ENCODE data around the gene TBCE. TPM values are rescaled to one million over a fixed set of nuclear protein-coding genes. Genes with fewer than 3 reads are reported as not detected.

TBCE gene
- total and polyA plus RNA-seq, 2 experiments from 2014 or later, result 21.5 to 43.9 TPM

- H3K4me1 ChIP-seq (ENCODE audit: insufficient read depth), result peaks cover under 1% of the 10 kb centered on the region
- no peak overlapping the region for H2AFZ ChIP-seq
- no peak for DNase-seq (ENCODE audit: low spot score)
- H3K9me2 ChIP-seq (replicated peaks; ENCODE audit: insufficient read depth), result no peaks in the 10 kb centered on the region
- H3K4me2 ChIP-seq, result peak overlapping the region; percentile 40
- peaks cover 70% of the 10 kb centered on the region for H3K79me2 ChIP-seq
- H3K36me3 ChIP-seq (replicated peaks; ENCODE audit: insufficient read depth, low read depth), result no peaks in the 10 kb centered on the region
- H4K20me1 ChIP-seq (ENCODE audit: insufficient read depth, poor library complexity, severe bottlenecking), result peaks cover 22% of the 10 kb centered on the region
- no peaks in the 10 kb centered on the region for H3K27me3 ChIP-seq
- no peak overlapping the region for H3K27ac ChIP-seq
- H3K9me3 ChIP-seq (ENCODE audit: low read depth), result no peaks in the 10 kb centered on the region
- TF ChIP-seq CTCF (IDR thresholded peaks at IDR 0.05; ENCODE audit: poor library complexity), result no peak
- no peak for TF ChIP-seq EZH2 (IDR thresholded peaks at IDR 0.05; ENCODE audit: borderline replicate concordance)
- no peak for TF ChIP-seq EZH2phosphoT487 (IDR thresholded peaks at IDR 0.05; ENCODE audit: low read depth, severe bottlenecking, unreplicated experiment)
- 85% methylated on average over 4 of the region's 4 CpGs for WGBS (ENCODE audit: low lambda C conversion rate, missing lambda C conversion rate)
- H3K4me3 ChIP-seq, result no peak overlapping the region
These were observed 30.3 kb upstream of the TBCE start for GRCh38 chr1:235336903-235337302.

GRCh38 chr1:235339746-235340145, 27.5 kb upstream of the TBCE start:
- Histone ChIP-seq H3K4me2 (no peak overlapping the region), H3K4me3 (no peak overlapping the region), H3K9me2 (replicated peaks; ENCODE audit: insufficient read depth) (no peaks in the 10 kb centered on the region), H4K20me1 (ENCODE audit: insufficient read depth, poor library complexity, severe bottlenecking) (peaks cover 8% of the 10 kb centered on the region), H3K4me1 (ENCODE audit: insufficient read depth) (no peaks in the 10 kb centered on the region), H2AFZ (no peak overlapping the region), H3K27ac (no peak overlapping the region), H3K9me3 (ENCODE audit: low read depth) (no peaks in the 10 kb centered on the region), H3K79me2 (peaks cover 41% of the 10 kb centered on the region), H3K27me3 (no peaks in the 10 kb centered on the region), H3K36me3 (replicated peaks; ENCODE audit: insufficient read depth, low read depth) (no peaks in the 10 kb centered on the region)
- DNase-seq (ENCODE audit: low spot score), result no peak
- 83% methylated on average over 8 of the region's 8 CpGs for WGBS (ENCODE audit: low lambda C conversion rate, missing lambda C conversion rate)
- TF ChIP-seq EZH2phosphoT487 (IDR thresholded peaks at IDR 0.05; ENCODE audit: low read depth, severe bottlenecking, unreplicated experiment) (no peak), EZH2 (IDR thresholded peaks at IDR 0.05; ENCODE audit: borderline replicate concordance) (no peak)

GRCh38 chr1:235341334-235341733, 25.9 kb upstream of the TBCE start:
- no peak for DNase-seq (ENCODE audit: low spot score)
- no peak overlapping the region for H3K4me2 ChIP-seq
- no peaks in the 10 kb centered on the region for H3K27me3 ChIP-seq
- no peaks in the 10 kb centered on the region for H3K9me3 ChIP-seq (ENCODE audit: low read depth)
- no peak overlapping the region for H3K27ac ChIP-seq
- peaks cover 2% of the 10 kb centered on the region for H4K20me1 ChIP-seq (ENCODE audit: insufficient read depth, poor library complexity, severe bottlenecking)
- H2AFZ ChIP-seq, result no peak overlapping the region
- TF ChIP-seq EZH2phosphoT487 (IDR thresholded peaks at IDR 0.05; ENCODE audit: low read depth, severe bottlenecking, unreplicated experiment) (no peak), CTCF (IDR thresholded peaks at IDR 0.05; ENCODE audit: poor library complexity) (no peak), EZH2 (IDR thresholded peaks at IDR 0.05; ENCODE audit: borderline replicate concordance) (no peak)
- no peaks in the 10 kb centered on the region for H3K36me3 ChIP-seq (replicated peaks; ENCODE audit: insufficient read depth, low read depth)
- H3K4me3 ChIP-seq, result no peak overlapping the region
- H3K79me2 ChIP-seq, result peaks cover 26% of the 10 kb centered on the region
- H3K4me1 ChIP-seq (ENCODE audit: insufficient read depth), result no peaks in the 10 kb centered on the region
- WGBS (ENCODE audit: low lambda C conversion rate, missing lambda C conversion rate), result 70% methylated on average over 1 of the region's 1 CpG
- no peaks in the 10 kb centered on the region for H3K9me2 ChIP-seq (replicated peaks; ENCODE audit: insufficient read depth)

- H3K4me3 ChIP-seq, result no peak overlapping the region
- peaks cover 21% of the 10 kb centered on the region for H3K79me2 ChIP-seq
- no peak overlapping the region for H3K27ac ChIP-seq
- no peak overlapping the region for H3K4me2 ChIP-seq
- no peak for TF ChIP-seq EZH2phosphoT487 (IDR thresholded peaks at IDR 0.05; ENCODE audit: low read depth, severe bottlenecking, unreplicated experiment)
- no peak for TF ChIP-seq EZH2 (IDR thresholded peaks at IDR 0.05; ENCODE audit: borderline replicate concordance)
- no peak for TF ChIP-seq CTCF (IDR thresholded peaks at IDR 0.05; ENCODE audit: poor library complexity)
- no peaks in the 10 kb centered on the region for H3K9me2 ChIP-seq (replicated peaks; ENCODE audit: insufficient read depth)
- no peak overlapping the region for H2AFZ ChIP-seq
- no peaks in the 10 kb centered on the region for H3K9me3 ChIP-seq (ENCODE audit: low read depth)
- H3K4me1 ChIP-seq (ENCODE audit: insufficient read depth), result no peaks in the 10 kb centered on the region
- H3K27me3 ChIP-seq, result no peaks in the 10 kb centered on the region
- H3K36me3 ChIP-seq (replicated peaks; ENCODE audit: insufficient read depth, low read depth), result no peaks in the 10 kb centered on the region
- WGBS (ENCODE audit: low lambda C conversion rate, missing lambda C conversion rate), result 71% methylated on average over 6 of the region's 6 CpGs
- DNase-seq (ENCODE audit: low spot score), result no peak
- no peaks in the 10 kb centered on the region for H4K20me1 ChIP-seq (ENCODE audit: insufficient read depth, poor library complexity, severe bottlenecking)
These were observed 25.2 kb upstream of the TBCE start for GRCh38 chr1:235342039-235342438.

All from hepatocyte (in vitro differentiated cells).